ENCODE measurements around the gene LYZL1. TPM values are rescaled to one million over a fixed set of nuclear protein-coding genes. Genes with fewer than 3 reads are reported as not detected.

The LYZL1 gene
- total RNA-seq, 1 donor: not detected

- Histone ChIP-seq H3K4me2 (ENCODE audit: insufficient read depth, low read length) (no peak overlapping the region), H3K27ac (ENCODE audit: low read depth, low read length) (no peak overlapping the region), H3K36me3 (ENCODE audit: insufficient read depth, low read length) (no peaks in the 10 kb centered on the region), H3K27me3 (ENCODE audit: insufficient read depth, low read length) (peaks cover 76% of the 10 kb centered on the region), H4K20me1 (ENCODE audit: insufficient read depth, low read length) (no peaks in the 10 kb centered on the region), H3K9me3 (ENCODE audit: low read depth, low read length) (no peaks in the 10 kb centered on the region), H2AFZ (ENCODE audit: low read length) (no peak overlapping the region), H3K79me2 (ENCODE audit: insufficient read depth, low read length) (no peaks in the 10 kb centered on the region), H3K4me1 (ENCODE audit: insufficient read depth, low read length) (peaks cover 29% of the 10 kb centered on the region), H3K4me3 (ENCODE audit: insufficient read depth, low read length) (no peak overlapping the region)
- DNase-seq (ENCODE audit: insufficient read length, low spot score, missing footprints): no peak
- TF ChIP-seq CTCF (IDR thresholded peaks at IDR 0.05; ENCODE audit: extremely low read depth, low read depth, low read length): no peak
Observed at GRCh38 chr10:29252811-29253689, 35.8 kb upstream of the LYZL1 start.

GRCh38 chr10:29253690-29254029 lies 35.2 kb upstream of the LYZL1 start:
- Histone ChIP-seq H4K20me1 (ENCODE audit: insufficient read depth, low read length) (no peaks in the 10 kb centered on the region), H3K4me3 (ENCODE audit: insufficient read depth, low read length) (no peak overlapping the region), H3K9me3 (ENCODE audit: low read depth, low read length) (no peaks in the 10 kb centered on the region), H3K4me1 (ENCODE audit: insufficient read depth, low read length) (peaks cover 30% of the 10 kb centered on the region), H2AFZ (ENCODE audit: low read length) (no peak overlapping the region), H3K79me2 (ENCODE audit: insufficient read depth, low read length) (no peaks in the 10 kb centered on the region), H3K27me3 (ENCODE audit: insufficient read depth, low read length) (peaks cover 73% of the 10 kb centered on the region), H3K36me3 (ENCODE audit: insufficient read depth, low read length) (no peaks in the 10 kb centered on the region), H3K27ac (ENCODE audit: low read depth, low read length) (no peak overlapping the region), H3K4me2 (ENCODE audit: insufficient read depth, low read length) (no peak overlapping the region)
- no peak for TF ChIP-seq CTCF (IDR thresholded peaks at IDR 0.05; ENCODE audit: extremely low read depth, low read depth, low read length)
- no peak for DNase-seq (ENCODE audit: insufficient read length, low spot score, missing footprints)

GRCh38 chr10:29254123-29255046 lies 34.5 kb upstream of the LYZL1 start:
- DNase-seq (ENCODE audit: insufficient read length, low spot score, missing footprints): no peak
- H3K4me2 ChIP-seq (ENCODE audit: insufficient read depth, low read length): peak overlapping the region; percentile 15
- peaks cover 30% of the 10 kb centered on the region for H3K4me1 ChIP-seq (ENCODE audit: insufficient read depth, low read length)
- H3K27ac ChIP-seq (ENCODE audit: low read depth, low read length): no peak overlapping the region
- H3K9me3 ChIP-seq (ENCODE audit: low read depth, low read length): no peaks in the 10 kb centered on the region
- H3K36me3 ChIP-seq (ENCODE audit: insufficient read depth, low read length): no peaks in the 10 kb centered on the region
- no peaks in the 10 kb centered on the region for H4K20me1 ChIP-seq (ENCODE audit: insufficient read depth, low read length)
- H3K79me2 ChIP-seq (ENCODE audit: insufficient read depth, low read length): no peaks in the 10 kb centered on the region
- no peak for TF ChIP-seq CTCF (IDR thresholded peaks at IDR 0.05; ENCODE audit: extremely low read depth, low read depth, low read length)
- H3K4me3 ChIP-seq (ENCODE audit: insufficient read depth, low read length): no peak overlapping the region
- H3K27me3 ChIP-seq (ENCODE audit: insufficient read depth, low read length): peaks cover 70% of the 10 kb centered on the region
- H2AFZ ChIP-seq (ENCODE audit: low read length): no peak overlapping the region

- Histone ChIP-seq H3K27ac (ENCODE audit: low read depth, low read length) (no peak overlapping the region), H3K79me2 (ENCODE audit: insufficient read depth, low read length) (no peaks in the 10 kb centered on the region), H3K36me3 (ENCODE audit: insufficient read depth, low read length) (no peaks in the 10 kb centered on the region), H3K9me3 (ENCODE audit: low read depth, low read length) (no peaks in the 10 kb centered on the region), H4K20me1 (ENCODE audit: insufficient read depth, low read length) (no peaks in the 10 kb centered on the region), H2AFZ (ENCODE audit: low read length) (no peak overlapping the region), H3K27me3 (ENCODE audit: insufficient read depth, low read length) (peaks cover 63% of the 10 kb centered on the region), H3K4me2 (ENCODE audit: insufficient read depth, low read length) (no peak overlapping the region), H3K4me3 (ENCODE audit: insufficient read depth, low read length) (no peak overlapping the region), H3K4me1 (ENCODE audit: insufficient read depth, low read length) (peaks cover 30% of the 10 kb centered on the region)
- no peak for TF ChIP-seq CTCF (IDR thresholded peaks at IDR 0.05; ENCODE audit: extremely low read depth, low read depth, low read length)
- DNase-seq (ENCODE audit: insufficient read length, low spot score, missing footprints): no peak
Observed at GRCh38 chr10:29255104-29255503, 33.8 kb upstream of the LYZL1 start.

Data from osteoblast (primary cell).